Amniotic stem cell (primary cell): Measurements from ENCODE around the gene ATXN1.

Experiments used
- DNase-seq: peaks from one replicate; lab custom pipeline; 2025; lab: John Stamatoyannopoulos, UW

Gene ATXN1

GRCh38 chr6:16783509-16783908 lies 22.2 kb upstream of the ATXN1 start:
- no peak for DNase-seq

- DNase-seq, result no peak
Measured at GRCh38 chr6:16782278-16782677, 21.0 kb upstream of the ATXN1 start.

DNA sequence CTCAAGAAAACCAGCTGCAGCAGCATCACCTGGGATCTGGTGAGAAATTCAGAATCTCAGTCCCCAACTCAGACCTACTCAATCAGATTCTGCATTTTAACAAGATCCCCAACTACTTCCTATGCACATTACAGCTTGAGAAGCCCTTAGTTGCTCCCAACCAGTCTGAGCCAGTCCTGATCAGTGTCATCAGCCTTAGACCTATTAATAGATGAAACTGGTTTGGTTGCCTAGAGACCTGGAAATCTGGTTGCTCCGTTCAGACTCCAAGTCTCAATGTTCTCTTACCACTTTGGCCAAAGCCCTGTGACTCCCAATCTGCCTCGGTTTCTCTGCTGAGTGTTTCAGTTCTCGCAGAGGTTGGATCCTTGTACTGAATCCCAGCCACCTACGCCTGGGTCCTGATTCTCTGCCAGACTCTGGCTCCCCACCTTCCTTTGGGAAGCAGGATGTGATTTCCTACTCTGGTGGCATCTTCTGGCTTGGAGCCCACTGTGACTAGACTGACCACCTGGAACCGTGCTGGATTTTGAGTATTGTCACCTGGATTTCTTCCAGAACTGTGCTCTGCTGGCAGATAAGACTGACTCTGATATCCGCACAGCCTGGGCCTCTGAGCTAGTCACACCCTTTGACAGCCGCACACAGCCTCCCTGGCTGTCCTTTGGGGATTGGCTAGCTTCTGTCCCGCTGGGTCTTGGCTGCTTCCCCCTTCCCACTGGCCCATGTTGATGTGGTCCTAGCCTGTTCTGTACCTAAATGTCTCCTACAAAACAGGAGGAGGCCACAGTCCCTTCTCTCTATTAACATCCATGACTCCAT lies 20.3 kb upstream of the ATXN1 start:
- DNase-seq, result no peak

GRCh38 chr6:16778521-16778920 lies 17.3 kb upstream of the ATXN1 start:
- DNase-seq, result no peak

DNA sequence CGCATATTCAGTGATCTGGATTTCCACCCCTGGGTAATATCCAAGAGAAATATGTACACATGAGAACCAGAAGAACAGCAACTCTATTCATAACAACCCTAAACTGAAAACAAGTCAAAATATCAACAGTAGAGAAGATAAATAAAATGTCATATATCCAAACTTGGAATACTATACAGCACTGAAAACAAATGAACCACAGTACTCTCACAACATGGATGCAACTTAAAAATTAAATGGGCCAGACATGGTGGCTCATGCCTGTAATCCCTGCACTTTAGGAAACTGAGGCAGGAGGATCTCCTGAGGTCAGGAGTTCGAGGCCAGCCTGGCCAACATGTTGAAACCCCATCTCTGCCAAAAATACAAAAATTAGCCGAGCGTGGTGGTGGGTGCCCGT lies 16.5 kb upstream of the ATXN1 start:
- no peak for DNase-seq

- no peak for DNase-seq
Measured at GRCh38 chr6:16776394-16777017, 15.2 kb upstream of the ATXN1 start.

GRCh38 chr6:16774437-16774836 lies 13.2 kb upstream of the ATXN1 start:
- no peak for DNase-seq

DNA sequence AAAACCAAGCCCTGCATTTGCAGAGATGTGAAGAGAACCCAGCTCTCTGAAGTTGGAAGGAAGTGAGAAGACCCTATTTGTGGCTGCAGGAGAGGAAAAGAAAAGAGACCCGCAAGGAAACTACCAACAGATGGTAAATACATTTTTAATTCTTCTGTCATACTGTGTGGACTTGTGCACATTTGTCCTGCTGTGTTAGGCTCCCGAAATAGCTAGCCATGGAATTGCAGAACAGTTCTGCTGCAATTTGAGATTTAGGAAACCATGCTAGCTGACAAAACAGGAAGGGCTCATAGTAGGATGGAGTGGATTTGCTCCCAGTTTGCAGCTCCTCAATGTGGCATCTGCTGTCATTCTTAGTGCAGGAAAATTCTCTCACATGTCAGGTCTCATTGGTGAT lies 12.1 kb upstream of the ATXN1 start:
- DNase-seq, result no peak

DNA sequence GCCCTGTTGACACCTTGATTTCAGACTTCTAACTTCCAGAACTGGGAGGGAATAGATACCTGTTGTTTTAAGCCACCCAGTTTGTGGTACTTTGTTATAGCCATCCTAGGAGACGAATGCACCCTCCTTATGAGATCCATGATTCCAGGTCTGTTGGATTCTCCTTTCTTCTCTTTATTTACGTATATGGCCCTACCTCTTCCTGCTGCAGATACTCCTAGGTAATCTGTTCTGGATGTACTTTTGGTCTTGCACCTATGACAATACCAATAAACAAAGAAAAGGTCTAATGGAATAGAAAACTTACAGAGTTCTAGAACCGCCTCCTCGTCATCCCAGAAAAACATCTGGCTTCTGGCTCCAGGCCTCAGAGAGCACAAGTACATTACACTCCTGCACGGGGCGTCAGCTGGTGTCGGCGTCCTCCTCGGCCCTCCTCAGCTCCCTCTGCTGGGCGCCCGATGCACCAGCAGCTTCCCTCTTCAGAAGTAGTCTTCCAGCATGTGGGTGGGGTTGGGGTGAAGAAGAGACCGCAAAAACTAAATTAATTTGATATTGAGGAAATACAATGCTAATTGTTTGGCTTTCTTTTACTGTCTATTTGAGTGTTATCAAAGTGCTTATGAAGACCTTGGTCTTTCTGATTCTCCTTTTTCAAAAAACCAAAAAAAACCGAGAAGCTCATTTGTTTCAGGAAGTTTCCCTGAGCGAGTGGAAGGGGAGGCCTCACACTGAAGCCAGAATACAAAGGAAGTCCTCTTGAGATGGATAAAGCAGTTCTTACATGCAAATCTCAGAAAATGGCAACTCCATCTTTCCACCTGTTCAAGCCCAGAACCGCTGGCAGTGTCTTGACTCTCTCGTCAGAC lies 9.7 kb upstream of the ATXN1 start:
- DNase-seq, result no peak

DNA sequence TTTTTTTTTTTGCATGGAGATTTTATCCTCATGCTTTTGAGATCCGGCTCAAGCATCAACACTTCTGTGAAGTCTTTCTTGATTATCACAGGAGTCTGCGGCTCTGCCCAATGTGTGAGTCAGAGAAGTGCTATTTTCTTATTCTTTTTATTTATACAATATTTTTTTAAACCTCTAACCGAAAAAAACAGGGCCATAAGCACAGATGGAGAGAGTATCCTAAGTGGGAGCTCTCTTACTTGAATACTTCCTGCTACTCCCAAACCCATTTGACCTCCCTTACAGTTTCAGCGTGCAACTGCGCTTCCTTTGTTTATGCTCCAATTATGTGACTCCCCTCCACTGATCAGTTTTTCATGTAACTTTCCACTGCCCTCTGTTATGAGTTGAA lies 8.7 kb upstream of the ATXN1 start:
- DNase-seq, result peak; percentile 30

GRCh38 chr6:16769131-16769985 lies 8.1 kb upstream of the ATXN1 start:
- no peak for DNase-seq

GRCh38 chr6:16768477-16768830 lies 7.2 kb upstream of the ATXN1 start:
- no peak for DNase-seq

DNA sequence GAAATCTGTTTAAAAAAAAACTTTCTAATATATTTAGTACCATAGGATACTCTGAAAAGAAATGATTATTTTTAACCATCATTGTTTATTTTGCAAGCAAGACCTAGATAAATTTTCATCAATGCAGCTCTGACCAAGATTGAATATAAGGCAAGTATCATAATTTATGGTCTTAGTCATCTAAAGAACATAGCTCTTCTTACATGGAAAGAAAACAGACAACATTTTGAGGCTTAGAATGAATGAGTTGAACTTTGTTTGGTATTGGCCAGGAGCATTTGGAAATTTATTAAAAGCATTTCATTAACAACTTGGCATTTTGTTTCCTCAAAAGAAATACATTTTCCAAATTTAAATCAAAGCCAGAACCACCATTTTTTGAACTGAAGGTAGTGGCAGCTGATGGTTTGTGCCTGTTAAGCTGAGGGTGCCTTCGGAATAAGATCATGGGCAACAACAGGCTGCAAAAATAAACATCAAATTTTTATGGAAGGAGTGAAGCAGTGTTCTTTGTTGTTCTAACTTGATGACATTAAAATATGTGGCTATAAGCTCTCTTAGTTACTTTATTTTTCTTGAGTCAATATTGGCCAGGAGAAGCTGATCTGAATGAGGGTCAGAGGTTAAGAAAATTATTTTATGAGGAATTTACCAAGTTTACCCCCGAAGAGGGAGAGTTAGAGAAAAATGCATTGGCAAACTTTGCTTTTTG lies 6.7 kb upstream of the ATXN1 start:
- DNase-seq, result no peak

GRCh38 chr6:16766836-16767745 lies 5.8 kb upstream of the ATXN1 start:
- DNase-seq, result no peak

DNA sequence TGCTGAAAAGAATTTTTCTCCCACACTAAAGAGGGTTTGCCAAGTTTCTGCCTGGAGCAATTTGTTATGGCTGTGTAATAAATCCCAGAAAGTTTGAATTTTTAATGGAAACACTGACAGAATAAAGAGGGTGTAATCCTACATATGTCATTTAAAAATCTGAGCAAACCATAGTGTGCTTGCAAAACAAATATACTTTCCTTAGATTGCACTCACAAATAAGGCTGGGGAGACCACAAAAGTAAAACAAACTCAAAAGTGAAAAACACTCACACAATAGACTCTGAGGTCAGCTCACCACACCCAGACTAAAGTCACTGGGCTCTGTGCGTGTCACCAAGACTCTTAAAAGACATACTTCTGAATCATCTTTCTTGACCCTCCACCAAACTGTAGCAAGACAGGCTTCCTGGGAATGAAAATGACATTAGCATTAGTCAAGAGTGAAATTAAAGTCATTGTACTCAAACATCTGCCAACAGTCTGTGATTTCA lies 4.8 kb upstream of the ATXN1 start:
- DNase-seq, result peak; percentile 70

DNA sequence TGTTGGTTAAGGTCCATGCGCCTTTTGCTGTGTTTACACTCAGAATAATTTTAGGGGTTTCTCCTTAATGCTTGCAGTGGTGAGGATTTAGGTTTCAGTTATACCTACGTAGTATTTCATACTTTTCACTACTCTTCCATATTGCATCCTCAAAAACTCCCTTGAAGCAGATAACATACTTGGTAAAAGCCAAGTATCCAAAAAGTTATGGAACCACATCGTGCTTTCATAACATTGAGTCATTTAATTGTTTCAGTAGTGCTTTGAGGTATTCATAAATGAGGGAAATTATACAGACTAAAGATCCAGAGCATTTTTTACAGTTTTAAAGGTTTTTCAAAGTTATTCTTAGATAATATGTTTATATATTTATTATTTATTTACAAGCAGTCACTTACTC lies 4.0 kb upstream of the ATXN1 start:
- no peak for DNase-seq

- peak; percentile 37 for DNase-seq
Measured at GRCh38 chr6:16764188-16764950, 3.1 kb upstream of the ATXN1 start.

DNA sequence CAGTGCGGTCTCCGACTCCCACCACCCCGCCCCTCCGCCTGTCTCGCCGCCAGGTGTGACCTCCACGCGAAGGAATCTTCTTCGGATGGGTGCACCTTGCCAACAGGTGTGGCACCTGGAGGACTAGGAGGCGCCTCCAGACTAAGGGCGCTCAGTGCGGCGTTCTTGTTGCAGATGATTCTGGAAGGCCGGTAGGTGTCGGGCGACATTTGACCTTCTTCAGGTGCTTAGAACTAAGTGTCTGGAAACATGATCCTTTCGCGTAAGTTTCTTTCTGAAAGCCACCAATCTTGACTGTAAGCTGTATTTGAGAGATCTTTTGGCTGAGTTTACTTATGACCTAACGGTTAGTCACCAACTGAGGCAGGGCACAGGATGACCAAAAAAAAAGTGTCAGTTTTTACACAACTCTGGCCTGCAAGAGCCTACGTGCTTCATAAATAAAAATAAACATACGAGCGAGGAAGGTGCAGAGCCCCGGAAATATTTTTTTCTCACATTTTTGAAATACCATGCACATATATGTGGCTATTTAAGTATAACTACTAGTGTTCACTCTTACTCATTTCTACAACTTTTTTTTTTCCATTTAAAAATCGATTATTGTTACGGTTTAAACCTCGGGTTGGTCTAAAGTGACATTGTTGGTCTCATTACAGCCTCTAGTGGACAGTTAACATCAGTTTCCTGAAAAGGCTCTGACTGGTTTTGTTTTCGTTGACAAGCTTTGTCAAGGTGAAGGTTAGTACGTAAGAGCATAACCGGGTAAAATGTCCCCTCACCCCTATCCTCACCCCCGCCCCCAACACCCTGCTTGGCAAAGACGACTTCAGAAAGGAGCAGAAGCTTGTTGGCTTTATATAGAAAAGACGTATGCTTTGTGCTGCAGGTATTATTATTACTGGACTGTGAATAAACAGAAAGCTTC lies 1.6 kb upstream of the ATXN1 start:
- DNase-seq, result peak; percentile 72
